D341Med (cell line): ENCODE results near the gene NFE2L3.
"Not testable (repeated sequence)": the region's sequence is repeated elsewhere in the genome, so short reads cannot be mapped to it uniquely, and the experiment has no call there.

Experiments
- DNase-seq: peaks from one replicate; pipeline ENCODE4 v3.0.0; 2012; ENCODE audit warnings: low spot score

The NFE2L3 gene

DNA sequence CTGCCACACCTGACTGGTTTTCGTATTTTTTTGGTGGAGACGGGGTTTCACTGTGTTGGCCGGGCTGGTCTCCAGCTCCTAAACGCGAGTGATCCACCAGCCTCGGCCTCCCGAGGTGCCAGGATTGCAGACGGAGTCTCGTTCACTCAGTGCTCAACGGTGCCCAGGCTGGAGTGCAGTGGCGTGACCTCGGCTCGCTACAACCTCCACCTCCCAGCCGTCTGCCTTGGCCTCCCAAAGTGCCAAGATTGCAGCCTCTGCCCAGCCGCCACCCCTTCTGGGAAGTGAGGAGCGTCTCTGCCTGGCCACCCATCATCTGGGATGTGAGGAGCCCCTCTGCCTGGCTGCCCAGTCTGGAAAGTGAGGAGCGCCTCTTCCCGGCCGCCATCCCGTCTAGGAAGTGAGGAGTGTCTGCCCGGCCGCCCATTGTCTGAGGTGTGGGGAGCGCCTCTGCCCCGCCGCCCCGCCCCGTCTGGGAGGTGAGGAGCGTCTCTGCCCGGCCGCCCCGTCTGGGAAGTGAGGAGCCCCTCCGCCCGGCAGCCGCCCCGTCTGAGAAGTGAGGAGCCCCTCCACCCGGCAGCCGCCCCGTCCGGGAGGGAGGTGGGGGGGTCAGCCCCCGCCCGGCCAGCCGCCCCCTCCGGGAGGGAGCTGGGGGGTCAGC, 4.2 kb upstream of the NFE2L3 start:
- not testable (repeated sequence) for DNase-seq

GRCh38 chr7:26148307-26148700, 3.7 kb upstream of the NFE2L3 start:
- not testable (repeated sequence) for DNase-seq

DNA sequence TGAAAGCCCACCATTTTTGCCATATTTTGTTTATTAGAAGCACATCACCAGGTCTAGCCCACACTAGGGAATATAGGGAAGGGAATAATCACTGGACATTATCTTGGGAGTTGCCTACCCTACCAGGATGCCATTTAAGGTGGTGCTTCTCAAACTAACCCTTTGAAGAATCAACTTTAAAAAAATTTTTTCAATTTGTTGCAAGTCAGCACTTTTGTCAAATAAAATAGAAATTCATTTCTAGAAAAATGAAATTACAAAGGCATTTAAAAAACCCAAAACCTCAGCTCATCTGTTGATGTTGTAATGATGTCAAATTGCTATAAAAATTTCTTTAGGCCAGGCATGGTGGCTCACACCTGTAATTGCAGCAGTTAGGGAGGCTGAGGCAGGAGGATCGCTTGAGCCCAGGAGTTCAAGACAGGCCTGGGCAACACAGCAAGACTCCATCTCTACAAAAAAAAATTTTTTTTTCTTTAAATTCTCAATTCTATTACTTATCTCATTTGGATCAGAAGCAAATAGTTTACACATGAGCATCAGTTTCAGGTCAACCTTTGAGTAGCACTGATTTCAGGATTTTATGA, 2.5 kb upstream of the NFE2L3 start:
- no peak for DNase-seq

DNA sequence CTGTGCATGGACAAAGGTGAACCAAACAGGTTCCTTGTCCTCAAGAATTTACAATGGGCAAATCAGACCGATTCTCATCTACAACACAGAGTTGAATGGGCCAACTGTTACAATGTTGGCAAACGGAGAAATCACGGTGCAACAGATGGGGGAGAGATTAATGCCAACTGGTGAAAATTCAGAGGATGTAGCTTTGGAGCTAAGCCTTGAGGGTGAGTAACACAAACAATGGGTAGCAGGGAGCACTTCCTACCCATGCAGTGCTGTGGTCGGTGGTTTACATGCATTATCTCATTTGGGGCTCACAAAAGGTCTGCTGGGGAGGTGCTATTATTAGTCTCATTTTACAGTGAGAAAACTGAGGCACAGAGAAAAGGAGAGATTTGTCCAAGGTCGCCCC, 902 bp upstream of the NFE2L3 start:
- no peak for DNase-seq

- DNase-seq, result no peak
Measured at GRCh38 chr7:26151650-26151952, 397 bp upstream of the NFE2L3 start.

DNA sequence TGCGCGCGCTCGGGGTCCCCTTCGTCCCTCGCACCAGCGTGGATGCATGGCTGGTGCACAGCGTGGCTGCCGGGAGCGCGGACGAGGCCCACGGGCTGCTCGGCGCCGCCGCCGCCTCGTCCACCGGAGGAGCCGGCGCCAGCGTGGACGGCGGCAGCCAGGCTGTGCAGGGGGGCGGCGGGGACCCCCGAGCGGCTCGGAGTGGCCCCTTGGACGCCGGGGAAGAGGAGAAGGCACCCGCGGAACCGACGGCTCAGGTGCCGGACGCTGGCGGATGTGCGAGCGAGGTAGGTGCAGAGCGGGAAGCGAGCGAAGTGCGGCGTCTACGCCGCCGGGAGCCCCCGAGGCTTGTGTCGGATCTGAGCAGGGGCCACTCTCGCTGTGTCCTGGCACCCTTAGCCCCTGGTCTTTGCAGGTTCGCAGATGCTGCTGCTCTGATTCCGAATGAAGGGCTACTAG, 813 bp downstream of the NFE2L3 start:
- DNase-seq, result peak; percentile 47

DNA sequence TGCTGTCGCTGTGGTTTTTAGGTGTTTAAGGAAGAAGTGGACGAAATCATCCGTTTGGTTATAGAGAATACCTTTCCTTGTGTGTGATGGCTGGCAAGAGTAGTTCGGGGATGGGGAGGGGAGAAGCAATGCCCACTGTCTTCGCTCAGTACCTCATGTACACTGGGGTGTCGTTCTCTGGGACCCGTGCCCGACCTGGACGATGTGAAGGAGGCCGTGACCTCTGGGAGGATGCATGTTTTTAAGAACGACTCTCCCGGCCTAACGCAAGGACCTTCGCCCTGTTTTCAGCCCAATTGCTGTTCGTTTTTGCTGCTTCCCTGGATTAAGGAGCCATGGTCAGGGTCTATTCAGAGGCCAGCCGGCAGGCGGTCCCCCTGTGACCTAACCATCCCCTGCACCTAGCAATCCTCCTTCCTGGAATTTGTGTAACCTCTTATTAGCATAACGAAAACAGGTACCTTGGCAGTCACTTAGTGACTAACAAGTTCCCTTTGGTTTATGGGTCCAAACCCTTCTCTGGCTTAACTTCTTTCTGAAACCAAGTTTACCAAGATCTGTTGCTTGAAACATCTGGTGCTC, 1.3 kb downstream of the NFE2L3 start:
- DNase-seq, result no peak

DNA sequence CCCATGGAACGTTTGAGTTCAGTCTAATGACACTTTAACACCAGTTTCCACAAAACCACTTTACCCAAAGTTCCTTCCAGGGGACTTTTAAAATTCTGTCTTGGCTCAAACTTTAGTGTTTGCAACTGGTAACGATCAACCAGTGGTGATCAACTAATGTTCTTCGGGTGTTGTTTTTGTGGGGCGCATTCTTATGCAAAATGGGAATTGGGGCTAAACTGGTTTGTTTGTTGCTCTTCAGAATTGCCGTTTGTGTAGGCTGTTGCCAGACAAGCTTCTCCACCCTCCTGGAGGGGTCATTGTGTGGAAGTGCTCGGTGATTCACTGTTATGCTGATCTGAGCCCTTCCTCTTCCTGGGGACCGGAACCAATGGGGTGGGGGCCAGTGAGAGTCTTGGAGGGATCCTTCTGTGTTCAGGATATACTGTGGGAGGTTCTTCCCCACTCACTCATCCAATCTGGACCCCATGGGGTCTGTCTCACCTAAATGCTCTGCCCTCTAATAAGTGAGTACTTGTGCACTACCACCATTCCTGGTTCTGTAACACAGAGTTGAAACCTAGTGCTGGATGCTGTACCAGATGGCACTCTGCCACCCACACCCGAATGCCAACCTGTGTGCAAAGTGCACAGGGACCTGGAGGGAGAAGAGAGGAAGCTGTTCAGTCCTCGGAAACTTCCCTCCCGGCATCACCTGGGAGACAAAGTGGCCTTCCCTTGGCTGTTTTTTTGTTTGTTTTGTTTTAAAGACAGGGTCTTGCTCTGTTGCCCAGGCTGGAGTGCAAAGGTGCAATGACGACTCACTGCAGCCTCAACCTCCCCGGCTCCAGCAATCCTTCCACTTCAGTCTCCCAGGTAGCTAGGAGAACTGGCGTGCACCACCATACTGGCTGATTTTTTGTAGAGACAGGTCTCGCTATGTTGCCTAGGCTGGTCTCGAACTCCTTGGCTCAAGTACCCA, 2.1 kb downstream of the NFE2L3 start:
- no peak for DNase-seq

DNA sequence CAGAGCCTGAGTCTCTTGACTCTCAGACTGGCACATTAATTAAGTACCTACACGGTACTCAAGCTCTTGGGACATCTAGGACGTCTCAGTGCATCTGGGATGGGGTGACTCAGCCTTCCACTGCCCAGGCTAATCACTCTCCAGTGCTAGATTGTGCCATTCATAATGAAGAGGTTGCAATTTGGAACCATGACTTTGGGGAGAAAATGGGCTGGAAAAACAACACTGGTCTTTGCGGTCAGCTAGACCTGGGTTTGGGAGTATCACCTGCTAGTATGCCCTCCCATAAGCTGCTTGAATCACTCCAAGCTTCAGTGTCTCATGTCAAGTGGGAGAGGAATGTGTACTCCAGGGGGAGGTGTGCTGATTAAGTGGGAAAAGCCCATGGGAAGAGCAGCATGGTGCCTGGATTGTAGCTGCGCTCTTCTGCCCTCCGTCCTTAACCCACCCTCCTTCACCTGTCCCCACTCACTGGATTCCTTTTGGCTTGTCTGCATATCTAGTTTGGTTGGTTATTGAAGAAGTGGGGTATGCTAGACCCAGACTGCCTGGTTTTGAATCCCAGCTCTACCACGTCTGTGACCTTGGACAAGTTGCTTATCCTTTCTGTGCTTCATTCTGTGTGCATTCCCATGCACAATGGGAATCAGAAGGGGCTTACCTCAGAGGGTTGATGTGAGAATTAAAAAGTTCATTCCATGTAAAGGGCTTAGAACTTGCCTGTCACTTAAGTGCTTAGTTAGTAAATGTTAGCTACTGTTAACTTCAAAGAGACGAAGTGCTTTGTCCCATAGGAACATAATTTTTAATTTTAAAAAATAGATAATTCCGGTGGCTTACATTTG, 3.8 kb downstream of the NFE2L3 start:
- no peak for DNase-seq

- DNase-seq, result no peak
Measured at GRCh38 chr7:26156451-26157420, 4.7 kb downstream of the NFE2L3 start.

GRCh38 chr7:26157520-26158105, 5.6 kb downstream of the NFE2L3 start:
- DNase-seq, result no peak

- no peak for DNase-seq
Measured at GRCh38 chr7:26159243-26159642, 7.2 kb downstream of the NFE2L3 start.

GRCh38 chr7:26160896-26161295, 8.9 kb downstream of the NFE2L3 start:
- DNase-seq, result no peak

DNA sequence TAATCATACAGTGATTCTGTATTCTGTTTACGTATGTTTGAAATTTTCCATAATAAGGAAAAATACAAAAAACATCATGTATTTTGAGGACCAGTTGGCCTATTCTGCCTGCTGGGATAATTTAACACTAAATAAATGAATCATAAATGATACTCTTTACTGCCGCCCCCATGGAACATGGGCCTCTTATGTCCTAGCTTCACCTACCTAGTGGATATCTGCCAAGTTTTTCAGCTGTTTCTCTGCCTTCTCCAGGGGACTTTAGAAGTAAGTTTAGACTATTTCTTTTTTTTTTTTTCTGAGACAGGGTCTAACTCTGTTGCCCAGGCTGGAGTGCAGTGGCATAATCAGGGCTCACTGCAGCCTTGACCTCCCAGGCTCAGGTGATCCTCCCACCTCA, 10.4 kb downstream of the NFE2L3 start:
- no peak for DNase-seq

DNA sequence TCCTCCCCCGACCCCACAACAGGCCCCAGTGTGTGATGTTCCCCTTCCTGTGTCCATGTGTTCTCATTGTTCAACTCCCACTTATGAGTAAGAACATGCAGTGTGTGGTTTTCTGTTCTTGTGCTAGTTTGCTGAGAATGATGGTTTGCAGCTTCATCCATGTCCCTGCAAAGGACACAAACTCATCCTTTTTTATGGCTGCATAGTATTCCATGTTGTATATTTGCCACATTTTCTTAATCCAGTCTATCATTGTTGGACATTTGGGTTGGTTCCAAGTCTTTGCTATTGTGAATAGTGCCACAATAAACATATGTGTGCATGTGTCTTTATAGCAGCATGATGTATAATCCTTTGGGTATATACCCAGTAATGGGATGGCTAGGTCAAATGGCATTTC, 11.8 kb downstream of the NFE2L3 start:
- DNase-seq, result not testable (repeated sequence)

DNA sequence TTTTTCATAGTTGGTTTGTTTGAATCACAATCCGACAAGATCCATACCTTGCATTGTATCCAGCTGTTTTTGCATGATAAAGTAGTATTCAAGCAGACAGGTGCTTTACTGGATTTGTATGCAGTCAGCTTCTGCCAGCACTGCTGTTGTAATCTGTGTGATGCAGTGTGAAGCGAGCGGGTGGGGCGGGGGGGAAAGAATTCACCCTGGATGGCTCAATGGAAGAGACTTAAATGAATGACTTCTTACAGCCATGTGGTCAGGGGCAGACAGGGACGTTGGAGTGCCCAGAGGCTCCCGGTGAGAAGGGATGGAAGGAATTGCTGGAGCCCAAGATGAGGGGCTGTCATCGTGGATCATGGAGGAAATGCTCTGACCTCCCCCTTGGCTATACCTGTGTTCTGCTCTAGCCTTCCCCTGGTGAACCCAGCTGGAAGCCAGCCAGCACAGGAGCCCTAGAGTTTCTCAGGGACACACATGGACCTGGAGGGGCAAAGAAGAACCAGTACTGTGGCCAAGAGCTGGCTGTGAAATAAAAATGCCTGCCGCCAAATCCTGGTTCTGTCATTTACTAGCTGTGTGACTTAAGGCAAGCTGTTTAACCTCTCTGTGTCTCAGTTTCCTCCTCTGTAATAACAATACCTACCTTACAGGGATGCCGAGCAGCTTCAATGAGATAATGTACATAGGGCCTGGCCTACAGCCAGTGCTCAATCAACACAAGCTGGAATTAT, 14.1 kb downstream of the NFE2L3 start:
- DNase-seq, result no peak

- DNase-seq, result no peak
Measured at GRCh38 chr7:26166684-26167266, 14.8 kb downstream of the NFE2L3 start.

GRCh38 chr7:26167303-26167934, 15.4 kb downstream of the NFE2L3 start:
- DNase-seq, result no peak
